T47D (cell line): ENCODE measurements around the gene TRPV6.
A peak's percentile ranks its signal among the peaks of the same experiment; 100 is the strongest.

Source experiments
- DNase-seq, 2 experiments: peaks; one replicate each; pipeline versions ENCODE4 v3.0.0 to v3.0.0-alpha.2; 2011 to 2012; ENCODE audit warnings: low read depth in 1 of 2, low spot score in 1 of 2
- JUND ChIP-seq: IDR thresholded peaks from 2 replicates; pipeline ENCODE4 v1.6.1; 2012; ENCODE audit warnings: low read depth
- in situ Hi-C: cut with HindIII; loops from 2 replicates; pipeline ENCODE4 v1.10.0; 2016; ENCODE audit warnings: low sequenced_read_pairs, low pct_unique_long_range_greater_than_20kb

Gene TRPV6

GRCh38 chr7:142887282-142888015 lies 1.9 kb upstream of the TRPV6 start:
- no peak for DNase-seq
- in situ Hi-C loops: no loop called here
- TF ChIP-seq JUND: no peak

GRCh38 chr7:142886866-142887265 lies 1.3 kb upstream of the TRPV6 start:
- in situ Hi-C loops: no loop called here
- no peak for TF ChIP-seq JUND
- DNase-seq: peak in 1 of 2 experiments; percentile 43

GRCh38 chr7:142884286-142884640 lies 1.3 kb downstream of the TRPV6 start:
- no peak for TF ChIP-seq JUND
- in situ Hi-C loops: no loop called here
- peak in 1 of 2 experiments; percentile 8 for DNase-seq

GRCh38 chr7:142883571-142884285 lies 1.8 kb downstream of the TRPV6 start:
- in situ Hi-C loops: no loop called here
- no peak for TF ChIP-seq JUND

GRCh38 chr7:142883145-142883544 lies 2.4 kb downstream of the TRPV6 start:
- in situ Hi-C loops: no loop called here
- no peak for DNase-seq
- no peak for TF ChIP-seq JUND

More at GRCh38 chr7:142883571-142884285, 1.8 kb downstream of the TRPV6 start:
- DNase-seq: peak in 1 of 2 experiments; percentile 13

GRCh38 chr7:142882338-142882678 lies 3.2 kb downstream of the TRPV6 start:
- in situ Hi-C loops: no loop called here
- DNase-seq: peak in 1 of 2 experiments; percentile 87
- TF ChIP-seq JUND: no peak

- peak in 1 of 2 experiments; percentile 17 for DNase-seq
- in situ Hi-C loops: no loop called here
- no peak for TF ChIP-seq JUND
These were observed 3.8 kb downstream of the TRPV6 start for GRCh38 chr7:142881586-142882337.

GRCh38 chr7:142880876-142881505 lies 4.6 kb downstream of the TRPV6 start:
- TF ChIP-seq JUND: no peak
- DNase-seq: peak in 1 of 2 experiments; percentile 69
- in situ Hi-C loops: no loop called here

- in situ Hi-C loops: no loop called here
- no peak for TF ChIP-seq JUND
- no peak for DNase-seq
These were observed 6.5 kb downstream of the TRPV6 start for GRCh38 chr7:142879060-142879459.

- in situ Hi-C loops: no loop called here
- TF ChIP-seq JUND: no peak
- no peak for DNase-seq
These were observed 7.2 kb downstream of the TRPV6 start for GRCh38 chr7:142878315-142878714.

- no peak for DNase-seq
- TF ChIP-seq JUND: no peak
- in situ Hi-C loops: no loop called here
These were observed 8.3 kb downstream of the TRPV6 start for GRCh38 chr7:142876991-142877910.
